ENCODE results near the gene ATP1B2. TPM values are rescaled to one million over a fixed set of nuclear protein-coding genes. Genes with fewer than 3 reads are reported as not detected.

Gene ATP1B2
- total RNA-seq, 1 experiment from 2014 or later, result not detected

DNA sequence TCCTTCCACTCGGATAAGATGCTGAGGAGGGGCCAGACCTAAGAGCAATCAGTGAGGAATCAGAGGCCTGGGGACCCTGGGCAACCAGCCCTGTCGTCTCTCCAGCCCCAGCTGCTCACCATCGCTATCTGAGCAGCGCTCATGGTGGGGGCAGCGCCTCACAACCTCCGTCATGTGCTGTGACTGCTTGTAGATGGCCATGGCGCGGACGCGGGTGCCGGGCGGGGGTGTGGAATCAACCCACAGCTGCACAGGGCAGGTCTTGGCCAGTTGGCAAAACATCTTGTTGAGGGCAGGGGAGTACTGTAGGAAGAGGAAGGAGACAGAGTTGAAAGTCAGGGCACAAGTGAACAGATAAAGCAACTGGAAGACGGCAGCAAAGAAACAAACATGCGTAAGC, 24.2 kb downstream of the ATP1B2 start:
- H4K20me1 ChIP-seq (ENCODE audit: insufficient read depth), result no peaks in the 10 kb centered on the region
- no peaks in the 10 kb centered on the region for H3K4me1 ChIP-seq (ENCODE audit: control insufficient read depth in 1 of 2, insufficient read depth in 2 of 2, low read length in 2 of 2)
- H3K36me3 ChIP-seq (ENCODE audit: control insufficient read depth in 1 of 2, insufficient read depth in 2 of 2, low read length in 2 of 2), result peaks cover 19 to 24% of the 10 kb centered on the region in 2 experiments
- H3K4me3 ChIP-seq (replicated peaks in 1 of 2; ENCODE audit: low read depth in 1 of 2, low read length in 2 of 2), result no peak overlapping the region
- no peak overlapping the region for H2AFZ ChIP-seq (ENCODE audit: low read depth, low read length, poor library complexity, severe bottlenecking)
- TF ChIP-seq CBX3 (IDR thresholded peaks at IDR 0.05; ENCODE audit: low read depth), result no peak
- no peak for TF ChIP-seq EZH2 (IDR thresholded peaks at IDR 0.05)
- RAD21 ChIA-PET (ENCODE audit: low non-redundant PET in 1 of 2, low total read pairs in 2 of 2, uncharacterized antibody in 2 of 2, unreplicated experiment in 2 of 2), result interaction anchor here in 1 of 2 experiments (0.6 kb wide), 1 partner anchor 11 kb away, joined by 3 read pairs; no protein-coding TSS in a partner anchor
- CTCF ChIA-PET, result interaction anchor here (1.0 kb wide), 1 partner anchor 42 kb away, joined by 3 read pairs; no protein-coding TSS in a partner anchor
- no peak overlapping the region for H3K27ac ChIP-seq (ENCODE audit: low read depth, low read length)
- H3K9me2 ChIP-seq (ENCODE audit: insufficient read depth), result no peaks in the 10 kb centered on the region
- H3K9ac ChIP-seq (ENCODE audit: low read length), result no peak overlapping the region
- intact Hi-C loops (cut with micrococcal nuclease), result no loop called here
- POLR2A ChIA-PET, result no interaction called here
- H3K4me2 ChIP-seq (ENCODE audit: low read length), result no peak overlapping the region
- H3K79me2 ChIP-seq (ENCODE audit: insufficient read depth, low read length), result peaks cover 4% of the 10 kb centered on the region; the same call in 1 of the 2 replicates
- DNase-seq (ENCODE audit: low read depth, low spot score) (no peak), ATAC-seq (no peak)
- peaks cover 0 to 5% of the 10 kb centered on the region in 2 experiments; a peak in 1 of 4 replicates for H3K9me3 ChIP-seq (ENCODE audit: control insufficient read depth in 1 of 2, insufficient read depth in 1 of 2, low read depth in 1 of 2, low read length in 2 of 2)
- no TSS peak for BruUV-seq (replicated peaks)
- H3K27me3 ChIP-seq (ENCODE audit: insufficient read depth, low read length), result no peaks in the 10 kb centered on the region

DNA sequence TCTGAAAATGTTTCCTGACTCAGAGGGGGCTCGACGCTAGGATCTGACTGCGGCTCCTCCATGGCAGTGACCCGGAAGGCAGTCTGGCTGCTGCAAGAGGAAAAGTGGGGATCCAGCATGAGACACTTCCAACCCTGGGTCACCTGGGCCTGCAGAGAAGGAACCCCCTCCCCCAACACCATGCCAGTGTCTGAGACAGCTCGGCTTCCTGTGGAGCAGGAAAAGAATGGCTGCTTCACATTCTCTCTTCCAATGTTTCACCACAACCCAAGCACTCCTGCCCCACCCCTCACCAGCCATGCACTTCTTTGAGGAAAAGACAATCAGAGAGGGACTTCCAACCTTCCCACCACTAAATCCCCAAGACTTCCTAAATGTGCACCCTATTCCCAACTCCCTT, 25.8 kb downstream of the ATP1B2 start:
- H3K4me3 ChIP-seq (replicated peaks in 1 of 2; ENCODE audit: low read depth in 1 of 2, low read length in 2 of 2), result no peak overlapping the region
- DNase-seq (ENCODE audit: low read depth, low spot score), result no peak
- intact Hi-C loops (cut with micrococcal nuclease), result no loop called here
- H3K4me1 ChIP-seq (ENCODE audit: control insufficient read depth in 1 of 2, insufficient read depth in 2 of 2, low read length in 2 of 2), result no peaks in the 10 kb centered on the region
- peaks cover 8% of the 10 kb centered on the region; the same call in 1 of the 2 replicates for H3K79me2 ChIP-seq (ENCODE audit: insufficient read depth, low read length)
- ATAC-seq, result no peak
- BruUV-seq (replicated peaks), result no TSS peak
- H3K27ac ChIP-seq (ENCODE audit: low read depth, low read length), result no peak overlapping the region
- H4K20me1 ChIP-seq (ENCODE audit: insufficient read depth), result no peaks in the 10 kb centered on the region
- no peak overlapping the region for H2AFZ ChIP-seq (ENCODE audit: low read depth, low read length, poor library complexity, severe bottlenecking)
- peaks cover 0 to 5% of the 10 kb centered on the region in 2 experiments; a peak in 1 of 4 replicates for H3K9me3 ChIP-seq (ENCODE audit: control insufficient read depth in 1 of 2, insufficient read depth in 1 of 2, low read depth in 1 of 2, low read length in 2 of 2)
- ChIA-PET RAD21 (ENCODE audit: low non-redundant PET in 1 of 2, low total read pairs in 2 of 2, uncharacterized antibody in 2 of 2, unreplicated experiment in 2 of 2) (no interaction called here), POLR2A (no interaction called here), CTCF (no interaction called here)
- no peaks in the 10 kb centered on the region for H3K9me2 ChIP-seq (ENCODE audit: insufficient read depth)
- H3K9ac ChIP-seq (ENCODE audit: low read length), result no peak overlapping the region
- TF ChIP-seq YY1 (IDR thresholded peaks at IDR 0.05; ENCODE audit: extremely low read depth, insufficient replicate concordance, low read depth, low read length), result no peak
- TF ChIP-seq, protein P1, sequence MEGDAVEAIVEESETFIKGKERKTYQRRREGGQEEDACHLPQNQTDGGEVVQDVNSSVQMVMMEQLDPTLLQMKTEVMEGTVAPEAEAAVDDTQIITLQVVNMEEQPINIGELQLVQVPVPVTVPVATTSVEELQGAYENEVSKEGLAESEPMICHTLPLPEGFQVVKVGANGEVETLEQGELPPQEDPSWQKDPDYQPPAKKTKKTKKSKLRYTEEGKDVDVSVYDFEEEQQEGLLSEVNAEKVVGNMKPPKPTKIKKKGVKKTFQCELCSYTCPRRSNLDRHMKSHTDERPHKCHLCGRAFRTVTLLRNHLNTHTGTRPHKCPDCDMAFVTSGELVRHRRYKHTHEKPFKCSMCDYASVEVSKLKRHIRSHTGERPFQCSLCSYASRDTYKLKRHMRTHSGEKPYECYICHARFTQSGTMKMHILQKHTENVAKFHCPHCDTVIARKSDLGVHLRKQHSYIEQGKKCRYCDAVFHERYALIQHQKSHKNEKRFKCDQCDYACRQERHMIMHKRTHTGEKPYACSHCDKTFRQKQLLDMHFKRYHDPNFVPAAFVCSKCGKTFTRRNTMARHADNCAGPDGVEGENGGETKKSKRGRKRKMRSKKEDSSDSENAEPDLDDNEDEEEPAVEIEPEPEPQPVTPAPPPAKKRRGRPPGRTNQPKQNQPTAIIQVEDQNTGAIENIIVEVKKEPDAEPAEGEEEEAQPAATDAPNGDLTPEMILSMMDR (IDR thresholded peaks at IDR 0.05 in 2 of 3, conservative IDR thresholded peaks at IDR 0.05 in 1 of 3; ENCODE audit: borderline replicate concordance in 1 of 3, insufficient read depth in 1 of 3, low read depth in 2 of 3, low read length in 2 of 3), result no peak
- no peak for TF ChIP-seq CEBPB (IDR thresholded peaks at IDR 0.05; ENCODE audit: low read depth)
- no peak for TF ChIP-seq EZH2phosphoT487 (IDR thresholded peaks at IDR 0.05; ENCODE audit: borderline replicate concordance)
- no peaks in the 10 kb centered on the region for H3K27me3 ChIP-seq (ENCODE audit: insufficient read depth, low read length)
- H3K36me3 ChIP-seq (ENCODE audit: control insufficient read depth in 1 of 2, insufficient read depth in 2 of 2, low read length in 2 of 2), result peaks cover 19 to 24% of the 10 kb centered on the region in 2 experiments
- H3K4me2 ChIP-seq (ENCODE audit: low read length), result no peak overlapping the region

All from HCT116 (cell line).